ENCODE measurements around the gene MRPS5. TPM values are rescaled to one million over a fixed set of nuclear protein-coding genes. Genes with fewer than 3 reads are reported as not detected.

The MRPS5 gene
- total RNA-seq, 3 donors from 2014 or later = 37.4 to 54.4 (median 43.8) TPM

- H3K9me3 ChIP-seq = no peaks in the 10 kb centered on the region
- H3K27me3 ChIP-seq = peaks cover 0 to 37% of the 10 kb centered on the region in 2 donors
- TF ChIP-seq CTCF (IDR thresholded peaks at IDR 0.05) = no peak
- no peak for TF ChIP-seq POLR2AphosphoS5 (IDR thresholded peaks at IDR 0.05)
- no peak for TF ChIP-seq POLR2A (IDR thresholded peaks at IDR 0.05)
- H3K4me3 ChIP-seq = no peak overlapping the region
- intact Hi-C loops (cut with DNase I; ENCODE audit: low total_unique reads) = no loop called here
- no peaks in the 10 kb centered on the region for H3K36me3 ChIP-seq
- no peak for DNase-seq (ENCODE audit: low spot score in 2 of 2)
- no peak overlapping the region for H3K27ac ChIP-seq
- no peaks in the 10 kb centered on the region for H3K4me1 ChIP-seq
Observed at GRCh38 chr2:95074663-95075439, 46.8 kb downstream of the MRPS5 start.

GRCh38 chr2:95073856-95074662 is 47.5 kb downstream of the MRPS5 start:
- no peak for TF ChIP-seq POLR2A (IDR thresholded peaks at IDR 0.05)
- TF ChIP-seq CTCF (IDR thresholded peaks at IDR 0.05) = no peak
- no peak for TF ChIP-seq POLR2AphosphoS5 (IDR thresholded peaks at IDR 0.05)
- H3K9me3 ChIP-seq = no peaks in the 10 kb centered on the region
- no peak overlapping the region for H3K4me3 ChIP-seq
- no peak for DNase-seq (ENCODE audit: low spot score in 2 of 2)
- H3K36me3 ChIP-seq = no peaks in the 10 kb centered on the region
- no peaks in the 10 kb centered on the region for H3K4me1 ChIP-seq
- intact Hi-C loops (cut with DNase I; ENCODE audit: low total_unique reads) = no loop called here
- H3K27ac ChIP-seq = no peak overlapping the region
- H3K27me3 ChIP-seq = peaks cover 0 to 37% of the 10 kb centered on the region in 2 donors

- TF ChIP-seq POLR2A (IDR thresholded peaks at IDR 0.05) (no peak), CTCF (IDR thresholded peaks at IDR 0.05) (no peak), POLR2AphosphoS5 (IDR thresholded peaks at IDR 0.05) (no peak)
- Histone ChIP-seq H3K4me3 (no peak overlapping the region), H3K27ac (no peak overlapping the region), H3K9me3 (no peaks in the 10 kb centered on the region), H3K36me3 (no peaks in the 10 kb centered on the region), H3K4me1 (no peaks in the 10 kb centered on the region), H3K27me3 (peaks cover 0 to 37% of the 10 kb centered on the region in 2 donors)
- intact Hi-C loops (cut with DNase I; ENCODE audit: low total_unique reads) = no loop called here
- no peak for DNase-seq (ENCODE audit: low spot score in 2 of 2)
Observed at GRCh38 chr2:95072424-95072823, 49.2 kb downstream of the MRPS5 start.

GRCh38 chr2:95071856-95072255 is 49.8 kb downstream of the MRPS5 start:
- H3K9me3 ChIP-seq = no peaks in the 10 kb centered on the region
- H3K27me3 ChIP-seq = peaks cover 0 to 37% of the 10 kb centered on the region in 2 donors
- DNase-seq (ENCODE audit: low spot score in 2 of 2) = no peak
- intact Hi-C loops (cut with DNase I; ENCODE audit: low total_unique reads) = no loop called here
- no peak for TF ChIP-seq CTCF (IDR thresholded peaks at IDR 0.05)
- TF ChIP-seq POLR2A (IDR thresholded peaks at IDR 0.05) = no peak
- no peak for TF ChIP-seq POLR2AphosphoS5 (IDR thresholded peaks at IDR 0.05)
- no peaks in the 10 kb centered on the region for H3K4me1 ChIP-seq
- no peak overlapping the region for H3K4me3 ChIP-seq
- no peaks in the 10 kb centered on the region for H3K36me3 ChIP-seq
- no peak overlapping the region for H3K27ac ChIP-seq

- intact Hi-C loops (cut with DNase I; ENCODE audit: low total_unique reads) = no loop called here
Observed at GRCh38 chr2:95069465-95069864, 52.1 kb downstream of the MRPS5 start.

More at GRCh38 chr2:95069465-95069864, 52.1 kb downstream of the MRPS5 start:
- Histone ChIP-seq H3K4me3 (no peak overlapping the region), H3K4me1 (no peaks in the 10 kb centered on the region), H3K36me3 (no peaks in the 10 kb centered on the region), H3K27ac (no peak overlapping the region), H3K9me3 (no peaks in the 10 kb centered on the region), H3K27me3 (peaks cover 0 to 24% of the 10 kb centered on the region in 2 donors)
- TF ChIP-seq POLR2A (IDR thresholded peaks at IDR 0.05) (no peak), CTCF (IDR thresholded peaks at IDR 0.05) (no peak), POLR2AphosphoS5 (IDR thresholded peaks at IDR 0.05) (no peak)
- DNase-seq (ENCODE audit: low spot score in 2 of 2) = no peak

All from breast epithelium (tissue), 4 donors.